Liver (tissue), 9 donors: Measurements from ENCODE around the gene CAPZB. TPM values are rescaled to one million over a fixed set of nuclear protein-coding genes. Genes with fewer than 3 reads are reported as not detected.

Source experiments
- DNase-seq: peaks from one replicate; pipeline ENCODE4 v3.0.0-alpha.2; 2017; ENCODE audit warnings: low spot score
- H3K27ac ChIP-seq, 2 donors: one replicate each; pipeline ENCODE4 v1.7.0; 2013; ENCODE audit warnings: inconsistent platforms in 2 of 2, low read length in 2 of 2, control low read depth in 1 of 2, low read depth in 1 of 2, mild to moderate bottlenecking in 1 of 2
- H3K27me3 ChIP-seq, 4 donors: one replicate each; pipeline versions ENCODE4 v1.6.1 to v1.7.0; 2013; ENCODE audit warnings: low read length in 3 of 4, inconsistent platforms in 1 of 4, mild to moderate bottlenecking in 1 of 4, moderate library complexity in 1 of 4; ENCODE audit not compliant: control insufficient read depth in 4 of 4, insufficient read depth in 4 of 4
- H3K36me3 ChIP-seq, 4 donors: one replicate each; pipeline versions ENCODE4 v1.6.1 to v1.7.0; 2013; ENCODE audit warnings: low read length in 3 of 4, mild to moderate bottlenecking in 3 of 4, low read depth in 1 of 4, moderate library complexity in 1 of 4; ENCODE audit not compliant: control insufficient read depth in 4 of 4, insufficient read depth in 3 of 4
- H3K4me1 ChIP-seq, 4 donors: one replicate each; pipeline versions ENCODE4 v1.6.1 to v1.7.0; 2013; ENCODE audit warnings: low read length in 3 of 4, mild to moderate bottlenecking in 3 of 4, moderate library complexity in 1 of 4; ENCODE audit not compliant: control insufficient read depth in 4 of 4, insufficient read depth in 4 of 4
- H3K4me3 ChIP-seq, 3 donors: one replicate each; pipeline versions ENCODE4 v1.6.1 to v1.7.0; 2013; ENCODE audit warnings: low read length in 3 of 3, control low read depth in 1 of 3, low read depth in 1 of 3, mild to moderate bottlenecking in 1 of 3
- H3K9ac ChIP-seq, 2 donors: one replicate each; pipeline ENCODE4 v1.7.0; 2013; ENCODE audit warnings: low read length in 2 of 2, mild to moderate bottlenecking in 2 of 2, moderate library complexity in 2 of 2, control low read depth in 1 of 2, low read depth in 1 of 2
- H3K9me3 ChIP-seq, 4 donors: one replicate each; pipeline versions ENCODE4 v1.6.1 to v1.7.0; 2013; ENCODE audit warnings: low read length in 3 of 4; ENCODE audit not compliant: control insufficient read depth in 4 of 4
- CTCF ChIP-seq: fragments of 150-350 bp; IDR thresholded peaks from 2 replicates; pipeline ENCODE4 v1.5.1; 2017; ENCODE audit warnings: improper control_type of control experiment, low read depth, low read length; ENCODE audit not compliant: missing input control
- EGR1 ChIP-seq, 2 donors: IDR thresholded peaks; 2 replicates each; pipeline ENCODE4 v1.6.1; 2016 to 2018; ENCODE audit warnings: antibody characterized with exemption in 2 of 2, low read depth in 2 of 2
- FOXA1 ChIP-seq: IDR thresholded peaks from 2 replicates; pipeline ENCODE4 v1.6.1; 2016; ENCODE audit warnings: antibody characterized with exemption
- FOXA2 ChIP-seq: IDR thresholded peaks from 2 replicates; pipeline ENCODE4 v1.6.1; 2016; ENCODE audit warnings: antibody characterized with exemption
- GABPA ChIP-seq, 2 donors: IDR thresholded peaks in 1 of 2; conservative IDR thresholded peaks in 1 of 2; 2 replicates each; pipeline ENCODE4 v1.6.1; 2016; ENCODE audit warnings: antibody characterized with exemption in 2 of 2, mild to moderate bottlenecking in 1 of 2, moderate library complexity in 1 of 2
- HNF4A ChIP-seq, 2 donors: conservative IDR thresholded peaks; 2 replicates each; pipeline ENCODE4 v1.6.1; 2016; ENCODE audit warnings: antibody characterized with exemption in 2 of 2, mild to moderate bottlenecking in 2 of 2
- HNF4G ChIP-seq: IDR thresholded peaks from 2 replicates; pipeline ENCODE4 v1.6.1; 2016; ENCODE audit warnings: antibody characterized with exemption
- JUND ChIP-seq, 2 donors: IDR thresholded peaks; 2 replicates each; pipeline ENCODE4 v1.6.1; 2016; ENCODE audit warnings: antibody characterized with exemption in 2 of 2
- NR2F2 ChIP-seq: IDR thresholded peaks from 2 replicates; pipeline ENCODE4 v1.6.1; 2016; ENCODE audit warnings: antibody characterized with exemption
- REST ChIP-seq: IDR thresholded peaks from 2 replicates; pipeline ENCODE4 v1.6.1; 2016; ENCODE audit warnings: antibody characterized with exemption, mild to moderate bottlenecking
- RXRA ChIP-seq, 2 donors: IDR thresholded peaks; 2 replicates each; pipeline ENCODE4 v1.6.1; 2017 to 2018; ENCODE audit warnings: antibody characterized with exemption in 2 of 2, mild to moderate bottlenecking in 1 of 2
- SP1 ChIP-seq: IDR thresholded peaks from 2 replicates; pipeline ENCODE4 v1.6.1; 2018; ENCODE audit warnings: antibody characterized with exemption, mild to moderate bottlenecking
- YY1 ChIP-seq: IDR thresholded peaks from 2 replicates; pipeline ENCODE4 v1.6.1; 2016; ENCODE audit warnings: antibody characterized with exemption, mild to moderate bottlenecking
- WGBS: extraction: QIAGEN DNeasy Blood & Tissue Kit; methylation state at CpG from one replicate; pipeline ENCODE4 v1.1.7; 2013; 5-methylcytosine and 5-hydroxymethylcytosine counted together
- polyA plus RNA-seq, 2 donors: library from polyadenylated mRNA; stranded (reverse) in 1 of 2; unstranded in 1 of 2; fragments of 200-250 nt in 1 of 2; fragments of >200 nt in 1 of 2; fragmentation: Nextera tagmentation in 1 of 2; extraction: Ambion mirVana in 1 of 2; gene quantifications; one replicate each; pipeline versions ENCODE4 v1.2.1 to v1.2.3, GENCODE V29; 2013 to 2015
- total RNA-seq, 2 donors: library from RNA; depleted of rRNA; stranded (reverse); fragments of >200 nt; gene quantifications; one replicate each; pipeline ENCODE4 v1.2.3, GENCODE V29; 2014
- TF ChIP-seq, protein P1 (sequence below): IDR thresholded peaks from 2 replicates; pipeline ENCODE4 v1.6.1; 2016; ENCODE audit warnings: antibody characterized with exemption
- TF ChIP-seq, protein P2 (sequence below): IDR thresholded peaks from 2 replicates; pipeline ENCODE4 v1.6.1; 2016; ENCODE audit warnings: antibody characterized with exemption
- donor health status: healthy.
- donor health status: healthy.
- donor health status: healthy.
- donor health status: healthy.
- donor health status: healthy.

The CAPZB gene
- total and polyA plus RNA-seq, 4 donors: 38.3 to 98.9 (median 51.1) TPM

DNA sequence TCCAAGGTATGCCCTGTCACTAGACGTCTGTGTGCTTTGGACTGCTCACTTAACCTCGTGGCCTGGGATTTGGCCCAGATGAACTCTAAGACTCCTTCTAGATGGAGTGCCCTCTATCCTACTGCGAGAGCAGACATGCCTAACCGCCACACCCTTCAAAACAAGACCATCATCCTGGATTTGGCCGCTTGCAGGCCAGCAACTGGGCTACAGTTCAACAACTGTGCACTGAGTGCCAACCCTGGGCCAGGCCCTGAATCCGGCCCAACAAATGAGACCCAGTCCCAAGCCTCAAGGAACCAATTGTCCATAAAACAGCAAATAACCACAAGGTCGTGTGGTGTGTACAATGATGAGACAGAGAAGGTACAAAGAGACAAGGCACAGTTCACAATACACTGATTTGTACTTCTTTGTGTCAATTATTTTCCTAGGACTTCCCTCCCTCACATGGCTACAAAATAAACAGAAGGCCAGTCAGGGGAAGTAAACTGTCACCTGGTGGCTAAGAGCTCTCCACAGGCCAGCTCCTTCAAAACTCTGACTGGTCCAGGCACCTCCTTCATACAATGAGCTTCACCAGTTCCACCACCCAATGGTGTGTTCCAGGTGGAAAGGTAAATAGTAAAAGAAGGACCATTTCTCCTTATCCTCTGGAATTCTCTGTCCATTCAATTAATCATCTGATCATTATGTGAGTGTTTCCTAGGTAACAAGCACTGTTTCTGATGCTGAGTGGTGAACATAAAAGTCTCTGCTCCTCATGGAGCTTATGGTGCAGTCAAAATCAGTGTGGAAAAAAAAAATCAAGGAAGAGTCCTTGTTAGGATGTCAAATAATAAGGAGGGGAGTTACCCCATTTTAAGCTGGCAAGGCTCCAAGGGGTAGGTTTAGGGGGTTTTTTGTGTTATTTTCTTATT, 60.4 kb downstream of the CAPZB start:
- no peaks in the 10 kb centered on the region for H3K27me3 ChIP-seq
- peak overlapping the region; percentile 3 to 88 for H3K27ac ChIP-seq
- no peaks in the 10 kb centered on the region for H3K9me3 ChIP-seq
- no peak overlapping the region for H3K4me3 ChIP-seq
- H3K4me1 ChIP-seq: peaks cover 18 to 39% (median 31%) of the 10 kb centered on the region in 4 donors
- no peak for DNase-seq
- no peaks in the 10 kb centered on the region for H3K36me3 ChIP-seq
- WGBS: 53% methylated on average over 7 of the region's 7 CpGs
- no peak overlapping the region for H3K9ac ChIP-seq
- no peak for TF ChIP-seq NR2F2
- no peak for TF ChIP-seq CTCF
- no peak for TF ChIP-seq SP1
- TF ChIP-seq, protein P1, sequence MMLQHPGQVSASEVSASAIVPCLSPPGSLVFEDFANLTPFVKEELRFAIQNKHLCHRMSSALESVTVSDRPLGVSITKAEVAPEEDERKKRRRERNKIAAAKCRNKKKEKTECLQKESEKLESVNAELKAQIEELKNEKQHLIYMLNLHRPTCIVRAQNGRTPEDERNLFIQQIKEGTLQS: no peak
- TF ChIP-seq, protein P2, sequence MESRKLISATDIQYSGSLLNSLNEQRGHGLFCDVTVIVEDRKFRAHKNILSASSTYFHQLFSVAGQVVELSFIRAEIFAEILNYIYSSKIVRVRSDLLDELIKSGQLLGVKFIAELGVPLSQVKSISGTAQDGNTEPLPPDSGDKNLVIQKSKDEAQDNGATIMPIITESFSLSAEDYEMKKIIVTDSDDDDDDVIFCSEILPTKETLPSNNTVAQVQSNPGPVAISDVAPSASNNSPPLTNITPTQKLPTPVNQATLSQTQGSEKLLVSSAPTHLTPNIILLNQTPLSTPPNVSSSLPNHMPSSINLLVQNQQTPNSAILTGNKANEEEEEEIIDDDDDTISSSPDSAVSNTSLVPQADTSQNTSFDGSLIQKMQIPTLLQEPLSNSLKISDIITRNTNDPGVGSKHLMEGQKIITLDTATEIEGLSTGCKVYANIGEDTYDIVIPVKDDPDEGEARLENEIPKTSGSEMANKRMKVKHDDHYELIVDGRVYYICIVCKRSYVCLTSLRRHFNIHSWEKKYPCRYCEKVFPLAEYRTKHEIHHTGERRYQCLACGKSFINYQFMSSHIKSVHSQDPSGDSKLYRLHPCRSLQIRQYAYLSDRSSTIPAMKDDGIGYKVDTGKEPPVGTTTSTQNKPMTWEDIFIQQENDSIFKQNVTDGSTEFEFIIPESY: no peak
- TF ChIP-seq REST: no peak
- TF ChIP-seq HNF4A (conservative IDR thresholded peaks at IDR 0.05): no peak
- TF ChIP-seq RXRA (IDR thresholded peaks at IDR 0.05): no peak
- no peak for TF ChIP-seq GABPA (IDR thresholded peaks at IDR 0.05 in 1 of 2, conservative IDR thresholded peaks at IDR 0.05 in 1 of 2)
- TF ChIP-seq FOXA1: no peak
- TF ChIP-seq FOXA2: no peak
- no peak for TF ChIP-seq YY1
- no peak for TF ChIP-seq EGR1 (IDR thresholded peaks at IDR 0.05; ENCODE audit: low read depth in 2 of 2)
- no peak for TF ChIP-seq JUND (IDR thresholded peaks at IDR 0.05)
- no peak for TF ChIP-seq HNF4G
